HUES6 (cell line): ENCODE results near the gene SLC17A7.

Source experiments
- H3K27ac ChIP-seq: 2 replicates; pipeline ENCODE4 v1.7.0; 2013; ENCODE audit warnings: low read depth, mild to moderate bottlenecking, low read length, inconsistent platforms
- H3K27me3 ChIP-seq: 2 replicates; pipeline ENCODE4 v1.6.1; 2013; ENCODE audit warnings: low read length; ENCODE audit not compliant: control insufficient read depth, insufficient read depth
- H3K36me3 ChIP-seq: 2 replicates; pipeline ENCODE4 v1.6.1; 2013; ENCODE audit warnings: low read length; ENCODE audit not compliant: control insufficient read depth, insufficient read depth
- H3K4me1 ChIP-seq: 2 replicates; pipeline ENCODE4 v1.6.1; 2013; ENCODE audit warnings: low read length; ENCODE audit not compliant: control insufficient read depth, insufficient read depth
- H3K4me3 ChIP-seq: 2 replicates; pipeline ENCODE4 v1.5.1; 2013; ENCODE audit warnings: low read depth, low read length
- H3K9ac ChIP-seq: one replicate; pipeline ENCODE4 v1.6.1; 2013; ENCODE audit warnings: mild to moderate bottlenecking, low read length
- H3K9me3 ChIP-seq: 2 replicates; pipeline ENCODE4 v1.6.1; 2013; ENCODE audit warnings: low read depth, low read length; ENCODE audit not compliant: control insufficient read depth, insufficient read depth

The SLC17A7 gene

DNA sequence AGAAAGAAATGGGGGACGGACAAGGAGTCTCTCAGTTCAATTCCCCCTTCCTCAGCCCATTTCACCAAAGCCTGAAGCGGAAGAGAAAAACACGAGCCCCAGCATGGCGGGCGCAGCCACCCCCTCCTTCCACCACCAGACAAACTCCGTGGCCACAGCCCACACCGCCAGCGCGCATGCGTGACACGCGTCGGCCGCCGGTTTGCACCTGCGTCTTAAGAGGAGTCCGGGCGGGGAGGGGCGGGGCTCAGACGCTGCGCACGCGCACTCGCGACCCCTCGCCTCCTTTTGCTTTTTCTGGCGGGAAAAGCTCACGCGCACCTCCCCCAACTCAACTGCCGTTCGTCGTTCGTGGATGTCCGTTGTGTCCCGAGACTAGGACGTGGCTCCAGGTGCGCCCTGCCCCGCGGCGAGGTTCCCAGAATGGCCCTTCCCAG is 53.4 kb downstream of the SLC17A7 start, which contains the start of gene KASH5:
Gene KASH5, plus strand, starts transcription at position 314 of the 437 bp plus-strand sequence. CDS start 2,635 bp downstream, outside the sequence.
- Histone ChIP-seq H3K4me3 (no peak within 1 kb of the TSS), H3K4me1 (peaks cover 3% of the 10 kb centered on the region; the same call in 1 of the 2 replicates), H3K27me3 (peaks cover 4% of the 10 kb centered on the region; the same call in 1 of the 2 replicates), H3K9me3 (no peaks in the 10 kb centered on the region; the same call in 1 of the 2 replicates), H3K9ac (no peak within 1 kb of the TSS), H3K36me3 (no peaks in the 10 kb centered on the region), H3K27ac (no peak within 1 kb of the TSS)

DNA sequence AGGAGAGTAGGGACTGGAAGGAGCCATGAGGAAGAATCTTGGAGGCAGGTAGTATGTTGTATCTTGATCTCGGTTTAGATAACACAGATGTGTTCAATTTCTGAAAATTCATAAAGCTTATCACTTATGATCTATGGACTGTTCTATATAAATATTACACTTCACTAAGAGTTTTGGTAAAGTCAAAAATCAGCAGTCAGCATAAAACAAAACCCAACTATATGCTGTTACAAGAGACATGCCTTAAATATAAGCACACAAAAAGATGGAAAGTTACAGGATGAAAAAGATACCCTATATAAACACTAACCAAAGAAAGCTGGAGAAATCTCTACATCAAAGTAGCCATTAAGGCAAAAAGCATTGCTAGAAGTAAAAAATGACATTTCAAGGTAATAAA is 57.7 kb downstream of the SLC17A7 start:
- Histone ChIP-seq H3K4me3 (no peak overlapping the region), H3K4me1 (no peaks in the 10 kb centered on the region), H3K36me3 (no peaks in the 10 kb centered on the region), H3K27me3 (no peaks in the 10 kb centered on the region), H3K27ac (no peak overlapping the region), H3K9me3 (peaks cover 9% of the 10 kb centered on the region), H3K9ac (no peak overlapping the region)

DNA sequence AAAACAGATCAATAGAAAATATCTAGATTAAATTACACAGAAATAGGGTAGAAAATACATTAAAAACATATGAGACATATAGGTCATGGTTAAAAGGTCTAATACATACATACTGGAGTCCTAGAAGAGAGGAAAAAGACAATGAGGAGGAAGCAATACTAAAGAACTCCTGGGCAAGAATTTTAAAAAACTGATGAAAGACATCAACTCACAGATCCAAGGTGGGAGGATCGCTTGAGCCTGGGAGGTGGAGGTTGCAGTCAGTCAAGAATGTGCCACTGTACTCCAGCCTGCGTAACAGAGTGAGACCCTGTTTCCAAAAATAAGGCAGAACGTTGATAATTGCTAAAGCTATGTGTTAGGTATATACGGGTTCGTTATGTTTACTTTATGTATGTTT is 58.7 kb downstream of the SLC17A7 start:
- Histone ChIP-seq H3K27ac (no peak overlapping the region), H3K36me3 (no peaks in the 10 kb centered on the region), H3K4me1 (no peaks in the 10 kb centered on the region), H3K9ac (no peak overlapping the region), H3K9me3 (peaks cover 9% of the 10 kb centered on the region), H3K27me3 (no peaks in the 10 kb centered on the region), H3K4me3 (no peak overlapping the region)

DNA sequence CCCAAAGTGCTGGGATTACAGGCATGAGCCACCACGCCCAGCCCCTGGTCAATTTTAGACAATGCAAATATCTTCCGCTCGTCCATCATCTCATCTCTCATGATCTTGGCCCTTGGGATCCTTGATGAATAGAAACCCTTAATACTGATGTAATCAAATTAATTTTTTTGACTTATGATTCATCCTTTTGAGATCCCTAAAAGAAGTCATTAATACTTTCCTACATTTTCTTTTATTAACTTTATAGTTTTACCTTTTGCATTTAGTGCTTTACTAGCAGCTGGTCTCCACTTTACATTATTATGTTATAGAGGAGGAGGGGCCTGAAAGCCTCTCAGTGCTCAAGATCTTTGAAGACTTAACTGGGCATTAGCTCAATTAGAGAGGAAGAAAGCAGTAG is 60.9 kb downstream of the SLC17A7 start:
- H3K4me3 ChIP-seq, result no peak overlapping the region
- H3K36me3 ChIP-seq, result no peaks in the 10 kb centered on the region
- H3K9me3 ChIP-seq, result peaks cover 9% of the 10 kb centered on the region
- H3K4me1 ChIP-seq, result no peaks in the 10 kb centered on the region
- no peak overlapping the region for H3K9ac ChIP-seq
- no peaks in the 10 kb centered on the region for H3K27me3 ChIP-seq
- H3K27ac ChIP-seq, result no peak overlapping the region
